Femur (tissue), 1 donor: ENCODE measurements around the gene CYP26C1.
A peak's percentile ranks its signal among the peaks of the same experiment; 100 is the strongest.

Source experiments
- DNase-seq: peaks from one replicate; pipeline ENCODE4 v3.0.0-alpha.2; 2017

CYP26C1 gene

GRCh38 chr10:93059975-93060886 lies at the start of gene CYP26C1:
Gene CYP26C1, plus strand, starts transcription at chr10:93060798. Its CDS starts 466 bp downstream, at chr10:93061264.
- no peak for DNase-seq

DNA sequence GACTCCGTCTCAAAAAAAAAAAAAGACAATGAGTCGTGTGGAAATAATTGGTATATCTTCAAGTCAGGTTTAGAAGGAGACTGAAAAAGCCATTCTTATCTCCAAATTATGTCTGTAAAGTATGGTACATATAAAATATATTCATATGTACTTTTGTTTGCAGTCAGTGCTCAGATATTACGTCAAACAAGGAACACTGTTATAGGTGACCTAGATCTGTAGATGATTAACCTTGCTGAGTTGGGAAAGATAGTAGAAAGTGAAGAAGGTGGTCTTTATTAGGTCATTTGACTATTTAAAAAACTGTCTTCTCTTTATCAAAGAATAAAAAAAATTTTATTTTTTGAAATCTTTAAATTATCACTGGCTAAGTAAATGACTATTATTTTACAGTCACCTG lies 44.9 kb upstream of the CYP26C1 start:
- no peak for DNase-seq

DNA sequence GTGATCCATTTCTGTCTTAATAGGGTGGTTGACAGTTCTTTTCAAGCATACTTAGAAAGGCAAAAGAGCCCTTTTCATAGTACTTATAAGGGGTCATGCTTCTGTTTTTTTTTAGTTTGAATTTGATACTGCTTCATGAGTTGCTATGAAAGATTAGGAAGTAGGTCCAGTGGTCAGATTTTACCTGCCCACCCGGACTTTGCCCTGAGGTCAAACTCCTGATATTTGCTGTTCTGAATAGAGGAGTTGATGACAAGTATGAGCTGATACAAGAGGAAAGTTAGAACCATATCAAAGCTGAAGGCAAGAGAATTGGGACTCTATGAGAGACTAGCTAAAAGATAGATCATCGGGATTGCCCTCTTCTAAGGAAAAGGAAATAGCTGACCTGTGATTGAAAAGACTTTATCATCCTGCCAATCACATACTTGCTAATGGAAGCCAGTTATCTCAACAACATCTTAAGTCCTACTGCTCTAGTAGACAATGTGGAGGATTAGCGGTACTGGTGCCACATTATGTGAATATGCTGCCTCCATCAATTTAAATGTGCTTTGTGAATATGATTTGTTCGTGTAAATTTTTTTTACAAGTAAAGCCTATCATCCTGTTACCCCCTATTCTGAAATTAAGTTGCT lies 37.5 kb upstream of the CYP26C1 start:
- DNase-seq, result no peak

DNA sequence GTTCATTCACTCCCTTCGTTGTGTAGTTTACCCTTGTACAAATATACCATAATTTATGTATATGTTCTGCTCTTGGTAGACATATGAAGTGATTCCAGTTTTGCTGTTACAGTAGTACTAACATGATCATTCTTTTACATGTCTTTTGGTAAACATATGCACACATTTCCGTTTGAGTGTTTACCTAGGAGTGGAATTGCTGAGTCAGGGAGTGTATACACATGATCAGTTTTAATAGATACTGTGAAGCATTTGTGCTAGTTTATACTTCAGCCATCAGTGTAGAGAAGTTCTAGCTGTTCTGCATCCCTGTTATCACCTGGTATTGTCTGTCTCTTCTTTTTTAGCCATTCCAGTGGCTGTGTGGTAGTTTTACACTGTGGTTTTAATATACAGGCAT lies 34.5 kb upstream of the CYP26C1 start:
- no peak for DNase-seq

DNA sequence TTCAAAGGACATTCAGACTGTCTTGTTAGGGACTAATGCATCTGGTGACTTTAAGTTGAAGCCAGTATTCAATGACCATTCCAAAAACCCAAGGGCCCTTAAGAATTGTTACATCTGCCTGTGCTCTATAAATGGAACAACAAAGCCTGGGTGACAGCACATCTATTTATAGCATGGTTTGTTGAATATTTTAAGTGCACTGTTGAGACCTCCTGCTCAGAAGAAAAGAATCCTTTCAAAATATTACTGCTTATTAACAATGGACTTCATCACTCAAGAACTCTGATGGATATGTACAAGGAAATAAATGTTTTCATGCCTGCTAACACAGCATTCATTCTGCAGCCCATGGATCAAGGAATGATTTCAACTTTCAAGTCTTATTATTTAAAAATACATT lies 33.1 kb upstream of the CYP26C1 start:
- no peak for DNase-seq

- DNase-seq, result no peak
Measured at GRCh38 chr10:93028883-93029282, 31.7 kb upstream of the CYP26C1 start.

DNA sequence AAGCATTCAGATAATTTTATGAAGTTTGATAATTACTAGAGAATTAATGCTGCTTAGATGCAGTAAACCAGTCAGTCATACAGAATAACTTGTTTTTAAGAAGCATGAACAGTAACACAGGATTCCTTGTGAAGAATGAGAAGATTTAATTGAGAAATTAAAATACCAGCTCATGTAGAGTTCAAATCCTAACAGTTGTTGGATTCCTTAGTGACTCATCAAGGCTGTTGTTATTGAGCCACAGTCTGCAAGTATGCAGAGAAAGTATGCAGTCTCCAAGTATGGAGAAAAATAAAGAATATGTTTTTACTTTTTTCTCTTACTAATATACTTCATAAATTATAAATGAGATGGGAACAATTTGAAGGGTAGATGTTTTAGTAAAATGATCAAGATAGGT lies 30.2 kb upstream of the CYP26C1 start:
- no peak for DNase-seq

GRCh38 chr10:93032105-93032808 lies 28.3 kb upstream of the CYP26C1 start:
- no peak for DNase-seq

DNA sequence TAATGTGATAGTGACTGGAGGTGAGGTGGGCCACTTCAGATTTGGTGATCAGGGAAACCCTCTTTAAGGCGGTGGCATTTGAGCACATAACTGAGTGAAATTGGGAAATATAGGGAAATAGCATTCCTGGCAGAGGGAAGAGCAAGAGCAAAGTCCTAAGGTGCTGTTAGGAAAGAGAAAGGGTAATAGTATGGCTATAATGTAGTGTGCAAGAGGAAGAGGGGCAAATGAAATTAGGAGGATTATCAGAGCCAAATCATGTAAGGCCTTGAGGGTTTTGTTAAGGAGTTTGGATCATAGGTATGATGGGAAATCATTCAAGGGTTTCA lies 27.8 kb upstream of the CYP26C1 start:
- no peak for DNase-seq

- no peak for DNase-seq
Measured at GRCh38 chr10:93034426-93034825, 26.2 kb upstream of the CYP26C1 start.

DNA sequence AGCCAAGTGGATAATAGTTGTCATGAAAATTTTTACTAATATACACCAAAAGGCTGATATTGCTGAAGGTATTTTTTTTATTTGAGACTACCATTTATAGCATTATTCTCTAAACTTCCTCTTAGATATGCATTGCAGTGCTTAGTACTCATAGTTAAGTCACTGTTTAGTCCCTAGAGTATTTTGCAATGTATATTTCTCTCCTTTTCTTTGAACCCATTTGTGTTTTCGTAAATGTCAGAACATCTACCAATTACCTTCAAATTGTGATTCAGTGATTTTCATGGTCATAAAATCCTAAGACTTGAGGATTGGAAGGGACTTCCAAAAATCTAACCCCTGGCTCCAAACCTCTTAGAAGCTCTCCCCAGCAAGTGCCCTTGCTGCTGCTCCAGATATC lies 21.5 kb upstream of the CYP26C1 start:
- no peak for DNase-seq

- DNase-seq, result no peak
Measured at GRCh38 chr10:93039721-93040120, 20.9 kb upstream of the CYP26C1 start.

DNA sequence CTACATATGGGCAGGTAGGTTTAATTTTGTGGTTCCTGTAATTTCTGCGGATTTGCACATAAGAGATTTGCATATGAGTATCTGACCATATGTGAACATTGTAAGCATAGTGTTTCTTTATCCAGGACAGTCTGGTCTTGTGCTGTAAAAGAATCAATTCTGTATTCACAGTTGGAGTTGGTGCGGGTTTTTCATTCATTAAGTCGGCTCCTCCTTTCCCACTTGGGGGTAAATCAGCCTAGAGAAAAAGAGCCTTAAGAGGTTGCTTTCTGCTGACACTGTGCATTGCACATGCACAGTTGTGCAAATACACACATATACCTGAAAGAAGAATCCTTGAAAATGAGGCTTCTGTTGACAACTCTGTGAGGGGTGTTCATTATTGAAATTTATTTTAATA lies 6.1 kb upstream of the CYP26C1 start:
- no peak for DNase-seq

- no peak for DNase-seq
Measured at GRCh38 chr10:93058139-93058538, 2.5 kb upstream of the CYP26C1 start.

DNA sequence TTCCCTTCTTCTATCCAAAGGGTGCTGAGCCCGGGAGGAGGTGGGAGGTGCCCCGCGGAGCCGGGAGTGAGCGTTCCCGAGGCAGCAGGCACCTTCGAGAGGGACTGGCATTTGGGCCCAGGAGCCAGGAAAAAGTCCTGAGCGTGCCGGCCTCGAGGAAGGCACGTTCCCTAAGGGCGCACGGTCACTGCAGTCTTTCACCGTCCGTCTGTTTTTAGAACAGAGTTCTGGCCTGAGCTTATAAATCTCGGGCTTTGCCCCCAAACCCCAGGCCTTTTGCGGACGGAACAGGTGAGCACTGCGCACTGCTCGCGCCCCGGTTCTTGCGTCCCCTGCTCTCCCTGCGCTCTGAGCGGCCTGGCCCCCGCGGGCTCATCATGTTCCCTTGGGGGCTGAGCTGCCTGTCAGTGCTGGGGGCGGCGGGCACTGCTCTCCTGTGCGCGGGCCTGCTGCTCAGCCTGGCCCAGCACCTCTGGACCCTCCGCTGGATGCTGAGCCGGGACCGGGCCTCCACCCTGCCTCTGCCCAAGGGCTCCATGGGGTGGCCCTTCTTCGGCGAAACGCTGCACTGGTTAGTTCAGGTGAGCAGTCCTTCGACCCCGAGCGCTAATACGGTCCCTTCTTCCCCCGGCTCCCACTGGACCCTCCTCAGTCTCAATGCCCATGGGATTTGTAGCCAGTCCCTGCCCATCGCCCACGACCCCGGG lies 442 bp downstream of the CYP26C1 start:
- DNase-seq, result no peak

DNA sequence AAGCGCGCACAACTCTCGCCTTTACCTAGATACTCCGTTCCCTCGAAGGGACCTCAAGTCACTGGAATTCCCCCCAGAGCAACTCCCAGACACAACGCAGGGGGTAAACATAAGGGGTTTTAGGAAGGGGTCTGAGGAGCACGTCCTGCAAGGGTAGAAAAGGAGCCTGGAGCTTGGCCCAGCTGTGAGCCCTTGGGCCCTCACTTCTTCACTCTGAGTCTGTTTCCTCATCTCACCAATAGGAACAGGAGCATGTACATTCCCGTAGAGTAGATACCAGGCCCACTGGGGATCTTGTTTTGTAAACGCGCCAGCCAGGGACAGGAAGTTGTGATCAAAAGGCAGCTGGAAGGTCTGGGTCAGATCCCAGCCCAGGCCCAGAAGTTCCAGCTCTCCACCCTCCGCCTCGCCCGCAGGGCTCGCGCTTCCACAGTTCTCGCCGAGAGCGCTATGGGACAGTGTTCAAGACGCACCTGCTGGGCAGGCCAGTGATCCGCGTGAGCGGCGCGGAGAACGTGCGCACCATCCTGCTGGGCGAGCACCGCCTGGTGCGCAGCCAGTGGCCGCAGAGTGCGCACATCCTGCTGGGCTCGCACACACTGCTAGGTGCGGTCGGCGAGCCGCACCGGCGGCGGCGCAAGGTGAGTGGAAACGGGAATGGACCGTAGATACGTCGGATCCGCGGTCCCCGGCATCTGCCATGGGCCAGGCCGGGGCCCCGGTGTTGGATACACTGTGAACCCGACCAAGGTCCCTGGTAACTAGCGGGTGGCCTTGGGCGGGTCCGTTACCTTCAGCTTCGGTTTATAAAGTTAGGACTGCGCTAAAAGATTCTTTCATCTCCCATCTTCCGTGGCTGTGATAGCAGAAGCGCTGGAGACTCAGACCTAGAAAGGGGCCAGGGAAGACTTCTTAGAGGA lies 1.3 kb downstream of the CYP26C1 start:
- DNase-seq, result no peak

- DNase-seq, result peak; percentile 31
Measured at GRCh38 chr10:93062514-93063143, 2.0 kb downstream of the CYP26C1 start.

GRCh38 chr10:93063144-93063976 lies 2.8 kb downstream of the CYP26C1 start:
- DNase-seq, result no peak

- no peak for DNase-seq
Measured at GRCh38 chr10:93063977-93064660, 3.5 kb downstream of the CYP26C1 start.
